Epithelial cell of proximal tubule (primary cell): ENCODE data around the gene CHST12. TPM values are rescaled to one million over a fixed set of nuclear protein-coding genes. Genes with fewer than 3 reads are reported as not detected.

ENCODE experiments used
- DNase-seq: peaks from one replicate; pipeline ENCODE4 v3.0.0-alpha.2; 2011; ENCODE audit warnings: low read depth
- H3K4me3 ChIP-seq: 2 replicates; pipeline ENCODE4 v1.5.1; 2011; ENCODE audit warnings: low read depth, mild to moderate bottlenecking, low read length
- CTCF ChIP-seq: conservative IDR thresholded peaks from 2 replicates; pipeline ENCODE4 v1.5.1; 2012; ENCODE audit warnings: low read depth, mild to moderate bottlenecking, low read length
- total RNA-seq: library from RNA; depleted of rRNA; stranded (reverse); fragments of >200 nt; gene quantifications from 2 replicates; pipeline ENCODE4 v1.2.3, GENCODE V29; 2015

Gene CHST12
- 7.2 and 10.6 TPM in 2 replicates for total RNA-seq

GRCh38 chr7:2403014-2403717 is at the start of gene CHST12:
CHST12 (plus strand) TSS chr7:2403611; CDS start chr7:2432640, 29,029 bp downstream.
- TF ChIP-seq CTCF = no peak
- DNase-seq = peak; percentile 12
- H3K4me3 ChIP-seq = peak within 1 kb of the TSS; percentile 91

- H3K4me3 ChIP-seq = peak overlapping the region; percentile 97
- no peak for DNase-seq
Measured at GRCh38 chr7:2353936-2354185, 49.5 kb upstream of the CHST12 start.

GRCh38 chr7:2354186-2354938 is 49.0 kb upstream of the CHST12 start, which contains the start of gene EIF3B:
EIF3B (plus strand) TSS chr7:2354827; CDS start chr7:2354922, 95 bp downstream.
- H3K4me3 ChIP-seq = peak within 1 kb of the TSS; percentile 97
- peak; percentile 85 for DNase-seq
- TF ChIP-seq CTCF = no peak

More at GRCh38 chr7:2353936-2354185, 49.5 kb upstream of the CHST12 start:
- no peak for TF ChIP-seq CTCF

GRCh38 chr7:2354939-2355704 is 48.3 kb upstream of the CHST12 start:
- H3K4me3 ChIP-seq = peak overlapping the region; percentile 97
- no peak for DNase-seq
- no peak for TF ChIP-seq CTCF

GRCh38 chr7:2355705-2356008 is 47.8 kb upstream of the CHST12 start:
- H3K4me3 ChIP-seq = peak overlapping the region; percentile 97
- TF ChIP-seq CTCF = no peak
- no peak for DNase-seq

GRCh38 chr7:2357165-2357564 is 46.2 kb upstream of the CHST12 start:
- no peak overlapping the region for H3K4me3 ChIP-seq

More at GRCh38 chr7:2357165-2357564, 46.2 kb upstream of the CHST12 start:
- TF ChIP-seq CTCF = no peak
- no peak for DNase-seq
